OCI-LY7 (cell line): ENCODE measurements around the gene CFAP65.

Experiments
- CTCF ChIP-seq: fragments of 200-600 bp; sonication (generic); conservative IDR thresholded peaks from 2 replicates; pipeline ENCODE4 v1.5.1; 2014; ENCODE audit warnings: mild to moderate bottlenecking, antibody characterized with exemption, low read length, moderate library complexity, mixed read lengths
- EZH2phosphoT487 ChIP-seq: fragments of 200-600 bp; sonication (generic); IDR thresholded peaks from 2 replicates; pipeline ENCODE4 v1.6.1; 2018; ENCODE audit warnings: low read depth, borderline replicate concordance, mild to moderate bottlenecking, mixed run types, antibody characterized with exemption, low read length, moderate library complexity, mixed read lengths

GRCh38 chr2:218962859-218963492 lies 78.3 kb downstream of the CFAP65 start:
- TF ChIP-seq CTCF (no peak), EZH2phosphoT487 (no peak)
